ENCODE measurements around the gene AGRN.
"Not testable (repeated sequence)": the region's sequence is repeated elsewhere in the genome, so short reads cannot be mapped to it uniquely, and the experiment has no call there.

Gene AGRN

DNA sequence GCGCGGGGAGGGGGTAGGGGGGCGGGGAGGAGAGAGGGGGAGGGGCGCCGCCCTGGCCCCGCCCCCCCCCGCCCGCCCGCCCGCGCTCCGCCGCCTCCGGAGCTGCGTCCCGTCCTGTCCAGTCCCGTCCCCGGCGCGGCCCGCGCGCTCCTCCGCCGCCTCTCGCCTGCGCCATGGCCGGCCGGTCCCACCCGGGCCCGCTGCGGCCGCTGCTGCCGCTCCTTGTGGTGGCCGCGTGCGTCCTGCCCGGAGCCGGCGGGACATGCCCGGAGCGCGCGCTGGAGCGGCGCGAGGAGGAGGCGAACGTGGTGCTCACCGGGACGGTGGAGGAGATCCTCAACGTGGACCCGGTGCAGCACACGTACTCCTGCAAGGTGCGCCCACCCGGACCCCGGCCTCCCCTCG, at the start of gene AGRN:
Gene AGRN (plus strand): TSS at position 121 of the 405 bp plus-strand sequence. CDS start 53 bp downstream, at position 174.
- DNase-seq, result no peak

DNA sequence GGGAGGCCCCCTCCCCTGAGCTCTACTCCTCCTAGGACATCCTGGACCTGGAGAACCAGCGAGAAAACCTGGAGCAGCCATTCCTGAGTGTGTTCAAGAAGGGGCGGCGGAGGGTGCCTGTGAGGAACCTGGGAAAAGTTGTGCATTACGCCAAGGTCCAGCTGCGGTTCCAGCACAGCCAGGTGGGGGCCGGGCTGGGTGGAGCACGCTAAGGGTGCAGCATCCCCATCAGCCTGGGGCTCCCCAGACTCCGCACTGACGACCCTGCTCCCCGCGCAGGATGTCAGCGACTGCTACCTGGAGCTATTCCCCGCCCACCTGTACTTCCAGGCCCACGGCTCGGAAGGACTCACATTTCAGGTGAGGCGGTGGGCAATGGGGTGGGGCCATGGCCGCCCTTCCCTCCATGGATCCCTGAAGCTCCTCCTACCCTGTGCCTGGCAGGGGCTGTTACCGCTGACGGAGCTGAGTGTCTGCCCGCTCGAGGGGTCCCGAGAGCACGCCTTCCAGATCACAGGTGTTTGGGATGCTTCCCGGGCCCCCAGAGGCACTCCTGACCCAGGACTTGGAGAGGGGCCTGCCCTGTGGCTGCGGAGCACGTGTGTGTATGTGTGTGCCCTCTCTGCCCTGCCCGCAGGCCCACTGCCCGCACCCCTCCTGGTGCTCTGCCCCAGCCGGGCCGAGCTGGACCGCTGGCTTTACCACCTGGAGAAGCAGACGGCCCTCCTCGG, 49.5 kb upstream of the AGRN start:
- no peak for DNase-seq

DNA sequence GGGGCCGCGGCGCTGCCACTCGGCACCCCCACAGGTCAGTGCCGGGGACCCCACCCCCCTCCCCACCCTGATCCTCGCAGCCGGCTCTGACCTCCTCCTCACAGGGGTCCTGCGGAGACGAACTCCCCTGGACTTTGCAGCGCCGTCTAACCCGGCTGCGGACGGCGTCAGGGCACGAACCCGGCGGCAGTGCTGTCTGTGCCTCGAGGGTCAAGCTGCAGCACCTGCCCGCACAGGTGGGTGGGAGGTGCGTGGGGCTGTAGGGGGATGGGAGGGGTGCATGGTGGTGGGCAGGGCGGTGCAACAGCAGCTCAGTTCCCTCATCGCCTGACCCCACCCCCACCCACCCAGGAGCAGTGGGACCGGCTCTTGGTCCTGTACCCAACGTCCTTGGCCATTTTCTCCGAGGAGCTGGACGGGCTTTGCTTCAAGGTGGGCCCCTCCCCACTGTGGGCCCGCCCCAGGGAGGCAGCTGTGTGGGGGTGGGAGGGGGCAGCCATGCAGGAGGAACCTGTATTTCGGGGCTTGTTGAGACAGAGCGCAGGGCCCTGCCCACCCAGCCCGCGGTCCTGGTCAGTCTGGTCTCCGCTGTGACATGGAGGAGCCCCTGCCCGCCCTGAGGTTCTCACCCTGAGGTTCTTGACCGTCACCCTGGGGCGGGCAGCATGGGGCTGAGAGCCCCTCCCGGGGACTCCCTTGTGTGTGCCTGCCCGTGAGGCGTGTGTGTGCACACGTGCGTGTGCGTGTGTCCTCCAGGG, 48.8 kb upstream of the AGRN start:
- no peak for DNase-seq

DNA sequence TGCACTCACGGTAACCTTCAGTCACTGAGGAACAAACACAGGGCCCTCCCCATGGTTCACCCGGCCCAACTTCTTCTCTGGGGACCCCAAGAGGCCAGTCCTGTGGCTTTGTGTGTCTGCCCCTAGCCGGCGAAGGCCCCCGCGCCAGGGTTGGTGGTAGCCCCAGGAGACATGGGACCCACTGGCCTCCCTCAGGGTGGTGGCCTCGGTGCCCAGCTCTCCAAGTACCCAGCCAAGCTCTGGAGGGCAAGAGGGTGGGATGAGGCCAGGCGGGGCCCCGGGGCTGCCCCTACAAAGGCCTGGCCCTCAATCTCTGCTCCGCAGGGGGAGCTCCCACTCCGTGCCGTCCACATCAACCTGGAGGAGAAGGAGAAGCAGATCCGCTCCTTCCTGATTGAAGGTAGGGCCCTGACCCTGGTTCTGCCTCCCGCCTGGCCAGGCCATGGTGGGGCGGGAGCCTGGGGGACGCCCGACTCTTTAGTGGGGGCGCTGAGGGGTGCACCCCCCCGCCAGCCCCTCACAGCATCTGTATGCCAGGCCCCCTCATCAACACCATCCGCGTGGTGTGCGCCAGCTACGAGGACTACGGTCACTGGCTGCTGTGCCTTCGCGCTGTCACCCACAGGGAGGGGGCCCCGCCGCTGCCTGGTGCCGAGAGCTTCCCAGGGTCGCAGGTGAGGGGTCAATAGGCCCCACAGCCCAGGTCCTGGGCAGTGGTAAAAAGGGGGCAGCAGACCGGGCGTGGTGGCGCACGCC, 48.0 kb upstream of the AGRN start:
- DNase-seq, result no peak

DNA sequence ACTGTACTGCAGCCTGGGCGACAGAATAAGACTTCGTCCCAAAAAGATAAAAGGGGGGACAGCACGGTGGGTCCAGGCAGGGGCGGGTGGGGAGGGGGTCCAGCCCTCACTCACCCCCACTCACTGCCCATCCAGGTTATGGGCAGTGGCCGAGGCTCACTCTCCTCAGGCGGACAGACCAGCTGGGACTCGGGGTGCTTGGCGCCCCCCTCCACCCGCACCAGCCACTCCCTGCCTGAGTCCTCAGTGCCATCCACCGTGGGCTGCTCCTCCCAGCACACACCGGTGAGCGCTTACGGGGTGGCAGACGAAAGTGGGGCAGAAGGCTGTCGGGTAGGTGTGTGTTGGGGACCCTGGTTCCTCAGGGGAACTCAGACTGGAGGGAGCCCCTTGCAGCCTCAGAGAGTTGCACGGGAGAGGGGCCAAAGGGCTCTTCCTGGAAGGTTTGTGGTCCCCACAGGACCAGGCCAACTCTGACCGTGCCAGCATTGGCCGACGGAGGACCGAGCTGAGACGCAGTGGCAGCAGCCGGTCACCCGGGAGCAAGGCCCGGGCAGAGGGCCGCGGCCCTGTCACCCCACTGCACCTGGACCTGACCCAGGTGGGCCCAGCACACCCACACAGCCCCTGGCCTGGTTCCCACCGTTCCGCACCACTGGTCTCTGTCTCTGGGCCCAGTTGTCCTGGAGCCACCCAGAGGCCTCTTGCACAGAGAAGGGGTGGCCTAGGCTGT, 47.0 kb upstream of the AGRN start:
- no peak for DNase-seq

DNA sequence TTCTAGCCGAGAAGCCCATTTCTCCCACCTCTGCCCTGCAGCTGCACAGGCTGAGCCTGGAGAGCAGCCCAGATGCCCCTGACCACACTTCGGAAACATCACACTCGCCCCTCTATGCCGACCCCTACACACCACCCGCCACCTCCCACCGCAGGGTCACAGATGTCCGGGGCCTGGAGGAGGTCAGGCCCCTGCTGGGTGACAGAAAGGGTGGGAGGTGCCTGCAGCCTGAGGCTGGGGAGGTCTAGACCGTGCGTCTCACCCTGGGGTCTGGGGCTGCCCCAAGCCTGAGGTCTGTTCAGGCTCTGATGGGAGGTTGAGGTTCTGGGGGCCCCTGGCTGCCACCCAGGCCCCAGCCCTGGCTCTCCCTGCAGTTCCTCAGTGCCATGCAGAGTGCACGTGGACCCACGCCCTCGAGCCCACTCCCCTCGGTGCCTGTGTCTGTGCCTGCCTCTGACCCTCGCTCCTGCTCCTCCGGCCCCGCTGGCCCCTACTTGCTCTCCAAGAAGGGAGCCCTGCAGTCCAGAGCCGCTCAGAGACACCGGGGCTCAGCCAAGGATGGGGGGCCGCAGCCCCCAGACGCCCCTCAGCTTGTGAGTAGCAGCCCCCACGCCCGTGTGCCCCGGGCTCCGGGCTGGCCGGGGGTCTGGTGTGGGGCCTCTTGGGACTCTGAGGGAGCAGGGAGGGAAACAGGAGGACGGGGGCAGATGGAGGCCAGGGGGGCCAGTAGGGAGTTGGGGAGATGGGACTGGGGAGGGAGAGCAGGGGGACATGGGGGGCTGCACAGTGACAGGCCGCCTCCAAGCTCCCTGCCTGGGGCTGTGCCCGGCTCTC, 46.2 kb upstream of the AGRN start:
- no peak for DNase-seq

DNA sequence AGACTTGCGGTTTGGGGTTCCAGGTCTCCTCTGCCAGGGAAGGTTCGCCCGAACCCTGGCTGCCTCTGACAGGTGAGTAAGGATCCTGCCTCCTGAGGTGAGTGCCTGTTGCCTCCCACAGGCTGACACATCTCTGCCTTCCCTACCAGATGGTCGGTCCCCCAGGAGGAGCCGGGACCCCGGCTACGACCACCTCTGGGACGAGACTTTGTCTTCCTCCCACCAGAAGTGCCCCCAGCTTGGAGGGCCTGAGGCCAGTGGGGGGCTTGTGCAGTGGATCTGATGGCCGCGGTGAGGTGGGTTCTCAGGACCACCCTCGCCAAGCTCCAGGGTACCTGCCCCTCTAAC, 45.7 kb upstream of the AGRN start:
- no peak for DNase-seq

DNA sequence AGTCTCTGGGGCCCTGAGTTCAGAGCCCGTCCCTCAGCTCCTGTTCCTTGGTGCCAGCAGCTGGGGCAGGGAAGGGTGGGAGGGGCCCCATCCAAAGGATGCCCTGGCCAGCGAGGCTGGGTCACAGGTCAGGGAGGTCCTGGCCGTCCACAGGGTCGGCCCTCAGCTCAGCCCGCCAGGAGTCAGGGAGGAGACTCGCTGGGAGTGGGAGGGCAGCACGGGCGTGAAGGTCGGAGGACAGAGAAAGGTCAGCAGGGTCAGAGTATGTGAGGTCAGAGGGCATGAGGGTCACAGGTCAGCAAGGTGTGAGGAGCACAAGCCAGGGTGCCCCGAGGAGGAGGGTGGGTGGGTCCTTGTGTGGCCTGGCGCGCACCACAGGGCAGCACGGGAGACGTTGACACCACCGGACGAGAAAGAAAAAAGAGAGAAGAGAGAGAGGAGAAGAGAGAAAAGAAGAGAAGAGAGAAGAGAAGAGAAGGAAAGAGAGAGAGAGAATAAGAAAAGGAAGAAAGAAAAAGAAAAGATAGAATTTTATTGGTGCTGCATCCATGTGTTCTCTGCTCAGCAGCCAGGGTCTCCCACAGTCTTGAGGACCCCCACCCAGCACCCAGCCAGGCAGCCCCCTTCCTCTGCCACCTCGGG, 45.1 kb upstream of the AGRN start:
- no peak for DNase-seq

DNA sequence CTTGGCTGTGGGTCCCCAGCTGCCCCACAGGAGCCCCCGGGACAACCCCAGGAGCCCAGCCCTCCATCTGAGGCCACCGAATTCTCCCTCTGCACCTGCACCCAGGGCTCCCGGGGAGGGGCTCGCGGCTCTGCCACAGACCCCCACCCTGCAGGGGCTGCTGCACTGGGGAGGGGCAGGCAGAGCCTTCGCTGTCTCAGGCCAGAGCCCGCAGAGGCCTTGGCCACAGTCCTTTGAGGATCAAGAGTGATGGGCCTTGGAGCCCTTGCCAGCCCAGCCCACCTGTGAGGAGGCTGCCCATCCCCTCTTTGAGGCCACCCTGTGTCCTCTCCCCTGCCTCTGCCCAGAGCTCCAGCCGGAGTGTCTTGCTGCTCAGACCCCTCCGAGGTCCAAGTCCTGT, 44.6 kb upstream of the AGRN start:
- no peak for DNase-seq

DNA sequence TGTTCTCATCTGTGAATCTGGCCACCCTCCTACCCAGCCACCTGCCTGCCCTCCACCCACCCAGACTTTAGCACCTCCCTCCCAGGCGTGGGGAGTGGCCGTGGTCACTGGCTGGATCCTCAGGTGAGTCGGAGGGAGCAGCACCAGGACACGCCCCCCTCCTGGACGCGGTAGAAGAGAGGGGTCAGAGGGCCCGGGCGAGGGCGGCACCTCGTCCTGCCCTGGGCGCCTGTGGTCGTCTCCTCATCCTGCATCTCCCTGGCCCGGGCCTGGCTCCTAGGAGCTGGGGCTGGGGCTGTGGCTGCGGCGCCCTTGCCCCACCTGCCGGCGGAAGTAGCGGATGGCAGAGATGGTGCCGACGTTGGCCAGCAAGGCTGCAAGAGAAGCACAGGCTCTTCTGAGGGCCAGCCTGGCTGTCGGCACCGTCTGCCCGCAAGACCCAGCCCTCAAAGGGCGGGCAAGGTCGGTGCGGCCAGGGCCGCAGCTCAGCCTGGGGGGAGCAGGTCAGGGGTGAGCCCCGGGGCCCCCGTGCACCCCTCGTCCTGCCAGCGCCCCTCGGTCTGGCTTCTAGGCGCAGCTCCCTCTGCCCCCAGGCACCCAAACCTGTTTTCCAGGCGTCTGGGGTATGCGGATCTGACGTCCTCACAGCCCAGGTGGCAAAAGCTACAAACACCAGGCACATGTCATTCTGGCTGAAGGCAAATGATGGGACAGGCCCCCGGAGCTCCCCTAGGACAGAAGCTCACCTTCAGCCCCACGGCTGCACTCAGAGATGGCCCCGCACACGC, 43.8 kb upstream of the AGRN start:
- peak; percentile 46 for DNase-seq

DNA sequence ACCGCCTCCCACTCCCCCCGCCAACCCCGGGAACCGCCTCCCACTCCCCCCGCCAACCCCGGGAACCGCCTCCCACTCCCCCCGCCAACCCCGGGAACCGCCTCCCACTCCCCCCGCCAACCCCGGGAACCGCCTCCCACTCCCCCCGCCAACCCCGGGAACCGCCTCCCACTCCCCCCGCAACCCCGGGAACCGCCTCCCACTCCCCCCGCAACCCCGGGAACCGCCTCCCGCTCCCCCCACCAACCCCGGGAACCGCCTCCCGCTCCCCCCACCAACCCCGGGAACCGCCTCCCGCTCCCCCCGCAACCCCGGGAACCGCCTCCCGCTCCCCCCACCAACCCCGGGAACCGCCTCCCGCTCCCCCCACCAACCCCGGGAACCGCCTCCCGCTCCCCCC, 43.1 kb upstream of the AGRN start:
- not testable (repeated sequence) for DNase-seq

DNA sequence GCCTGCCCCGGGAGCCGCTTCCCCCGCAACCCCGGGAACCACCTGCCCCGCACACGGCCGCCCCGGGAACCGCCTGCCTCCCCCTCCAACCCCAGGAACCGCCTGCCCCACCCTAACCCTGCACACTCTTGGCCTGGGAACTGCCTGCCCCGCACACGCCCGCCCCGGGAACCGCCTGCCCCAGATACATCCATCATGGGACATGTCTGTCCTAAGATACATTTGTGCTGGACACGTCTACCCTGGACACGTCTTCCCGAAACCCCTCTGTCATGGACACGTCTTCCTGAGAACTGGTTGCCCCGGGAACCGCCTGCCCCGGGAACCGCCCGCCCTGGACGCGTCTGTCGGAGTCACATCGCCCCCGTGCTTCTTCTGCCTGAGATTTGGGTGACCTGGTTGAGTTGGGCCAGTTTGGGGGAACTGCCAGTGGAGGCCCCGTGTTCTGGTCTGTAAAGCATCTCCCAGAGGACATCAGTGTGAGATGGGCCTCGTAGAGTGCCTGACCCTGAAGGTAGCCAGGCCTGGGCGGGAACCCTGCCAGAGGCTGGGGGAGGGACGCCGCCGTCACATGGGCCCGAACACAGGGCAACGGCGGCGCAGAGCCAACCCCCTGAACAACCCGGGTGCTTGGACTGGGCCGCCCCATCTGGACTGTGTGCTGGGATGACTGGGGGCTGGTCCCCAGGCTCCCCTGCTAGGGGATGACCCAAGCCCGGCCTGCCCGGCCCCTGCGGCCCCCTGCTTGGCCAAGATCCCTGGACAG, 41.7 kb upstream of the AGRN start:
- no peak for DNase-seq

DNA sequence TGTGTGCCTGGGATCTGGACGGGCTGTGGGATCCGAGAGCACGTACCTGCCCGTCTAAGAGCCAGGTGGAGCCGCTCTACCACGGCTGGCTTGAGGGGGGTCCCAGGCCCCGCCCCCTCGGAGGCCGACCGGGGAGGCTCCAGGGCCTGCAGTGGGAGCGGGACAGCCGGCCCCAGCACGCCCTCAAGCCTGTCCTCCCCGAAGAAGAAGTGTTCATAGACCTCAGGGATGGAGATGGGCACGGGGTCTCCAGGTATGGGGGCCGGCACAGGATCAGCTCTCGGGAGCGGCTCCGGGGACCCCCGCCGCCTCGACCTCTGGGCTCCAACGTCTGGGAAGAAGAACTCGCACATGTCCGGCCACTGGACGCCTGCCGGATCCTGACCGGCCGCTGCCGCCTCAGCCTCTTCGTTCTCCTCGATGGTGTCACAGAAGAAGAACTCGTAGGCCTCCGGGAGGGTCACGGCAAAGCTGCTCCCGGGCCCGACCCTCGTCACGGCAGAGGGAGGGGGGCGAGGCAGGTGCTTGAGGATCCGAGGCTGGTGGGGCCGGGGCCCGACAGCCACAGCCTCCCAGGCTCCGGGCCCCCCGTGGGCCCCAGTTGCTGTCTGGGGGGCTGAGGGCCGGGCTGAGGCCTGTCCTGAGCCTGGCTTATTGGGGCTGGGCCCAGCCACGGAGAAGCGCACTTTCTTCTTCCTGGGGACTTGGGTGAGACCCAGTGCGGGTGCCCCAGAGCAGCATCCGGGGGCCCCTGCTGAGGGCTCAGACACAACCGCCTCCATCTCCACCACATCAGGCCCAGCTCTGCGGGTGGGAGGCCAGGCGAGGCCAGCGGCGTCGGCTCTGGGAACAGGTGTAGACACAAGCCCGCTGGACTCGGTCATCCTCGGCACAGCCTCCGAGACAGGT, 40.8 kb upstream of the AGRN start:
- no peak for DNase-seq

DNA sequence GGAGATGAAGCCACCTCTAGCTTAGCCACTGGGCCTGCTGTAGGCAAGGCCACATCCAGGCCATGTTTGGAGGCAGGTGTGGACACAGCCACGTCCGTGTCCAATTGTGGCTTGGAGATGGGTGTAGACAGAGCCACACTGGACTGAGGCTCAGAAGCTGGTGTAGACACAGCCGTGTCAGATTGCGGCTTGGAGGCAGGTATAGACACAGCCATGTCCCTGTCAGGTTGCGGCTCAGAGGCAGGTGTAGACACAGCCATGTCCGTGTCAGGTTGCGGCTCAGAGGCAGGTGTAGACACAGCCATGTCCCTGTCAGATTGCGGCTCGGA, 40.2 kb upstream of the AGRN start:
- no peak for DNase-seq

DNA sequence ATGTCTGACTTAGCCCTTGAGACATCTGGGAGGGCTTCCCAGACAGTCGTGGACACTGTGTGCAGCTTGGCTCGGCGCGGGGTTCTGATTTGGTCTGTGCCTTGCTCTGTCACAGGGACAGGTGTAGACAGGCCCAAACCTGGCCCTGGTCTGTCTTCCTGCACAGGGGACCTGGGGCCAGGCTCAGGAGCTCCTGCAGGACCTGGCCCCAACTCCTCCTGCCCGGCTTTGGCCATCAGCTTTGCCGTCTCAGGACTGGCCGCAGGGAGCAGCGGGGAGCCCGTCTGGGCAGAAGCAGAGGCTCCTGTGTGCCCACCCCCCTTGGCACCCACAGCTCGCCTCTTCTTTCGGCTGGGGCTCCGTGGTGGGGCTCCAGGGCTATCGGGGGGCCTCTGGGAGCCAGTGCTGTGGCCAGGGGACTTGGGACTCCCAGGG, 39.8 kb upstream of the AGRN start:
- no peak for DNase-seq

DNA sequence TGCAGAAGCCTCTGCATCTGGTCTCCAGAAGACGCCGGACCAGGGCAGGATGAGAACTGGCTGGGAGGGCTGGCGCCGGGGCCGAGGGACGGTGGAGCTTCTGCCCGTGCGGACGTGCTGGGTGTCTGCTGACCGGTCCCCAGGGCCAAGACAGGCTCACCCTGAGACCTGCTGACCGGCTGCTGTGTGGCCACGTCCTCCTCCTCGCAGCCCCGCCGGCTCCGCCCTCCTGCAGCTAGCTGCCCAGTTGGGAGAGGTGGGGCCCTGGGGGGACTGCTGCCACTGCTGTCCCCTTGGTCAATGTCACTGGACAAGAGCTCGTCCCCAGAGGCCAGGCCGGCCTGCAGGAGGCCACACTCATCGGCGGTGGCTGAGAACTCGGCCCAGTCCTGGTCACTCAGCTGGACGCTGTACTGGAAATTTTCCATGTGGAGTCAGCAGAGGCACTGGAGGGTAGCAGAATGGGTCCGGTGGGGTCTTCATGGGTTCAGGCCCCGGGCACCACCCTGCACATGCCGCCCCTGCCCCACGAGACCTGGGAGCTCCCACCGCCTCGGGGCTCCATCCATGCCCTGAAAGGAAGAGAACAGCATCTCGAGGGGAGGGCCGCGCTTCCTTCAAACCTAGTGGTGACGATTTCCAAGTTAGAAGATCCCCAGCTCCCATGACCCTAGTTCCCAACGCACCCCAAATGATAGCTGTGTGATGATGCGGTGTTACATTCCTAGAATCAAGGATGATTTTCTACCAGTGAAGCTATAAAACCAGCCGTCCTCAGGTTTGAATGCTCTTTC, 39.1 kb upstream of the AGRN start:
- no peak for DNase-seq

DNA sequence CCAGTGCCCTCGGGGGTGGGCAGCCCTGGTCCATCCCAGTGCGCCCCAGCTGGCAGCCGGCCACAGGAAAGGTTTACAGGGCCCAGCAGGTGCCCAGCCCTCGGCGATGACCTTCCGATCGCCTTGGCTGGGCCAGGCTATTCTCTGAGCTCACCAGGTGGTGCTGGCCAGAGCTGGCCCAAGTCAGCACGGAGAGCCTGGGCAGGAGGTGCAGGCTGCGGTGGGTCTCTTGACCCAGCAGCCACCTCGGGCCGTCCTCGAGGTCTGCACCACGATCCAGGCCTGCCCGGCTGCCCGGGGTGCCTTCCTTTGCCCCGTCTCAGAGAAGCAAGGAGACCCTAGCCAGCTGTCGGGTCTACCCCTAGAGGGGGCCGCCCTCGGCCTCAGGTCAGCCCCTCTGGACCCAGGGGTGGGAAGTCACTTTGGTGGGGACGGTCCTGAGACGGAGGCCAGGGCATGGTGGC, 38.4 kb upstream of the AGRN start:
- DNase-seq, result no peak

DNA sequence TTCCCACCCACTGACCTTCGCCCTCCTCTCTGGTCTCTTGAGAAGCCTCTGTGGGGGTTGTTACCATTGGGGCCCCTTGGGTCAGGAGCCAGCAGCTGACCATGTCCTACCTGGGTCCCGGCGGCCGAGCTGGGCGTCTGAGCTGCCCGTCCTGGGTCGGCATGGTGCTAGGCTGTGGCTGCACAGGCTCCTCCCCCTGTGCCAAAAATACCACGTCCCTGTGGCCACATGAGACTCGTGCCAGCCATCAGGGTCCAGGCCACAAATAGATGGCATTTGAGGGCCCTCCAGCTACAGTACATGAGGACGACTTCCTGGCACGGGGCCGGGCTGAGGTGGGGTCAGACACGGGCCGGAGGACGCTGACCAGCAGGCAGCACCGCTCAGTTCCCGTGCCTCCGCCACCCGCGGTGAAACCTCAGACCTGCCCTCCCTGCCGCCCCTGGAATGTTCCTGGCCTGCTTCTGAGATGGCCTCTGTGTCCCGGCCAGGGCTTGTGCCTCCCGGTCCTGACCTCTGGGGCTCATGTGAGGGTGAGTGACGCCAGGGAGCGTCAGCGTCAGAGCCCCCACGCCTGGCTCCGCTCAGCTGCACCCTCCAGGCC, 37.9 kb upstream of the AGRN start, which contains the start of gene PERM1:
Gene PERM1 (minus strand): TSS at position 139 of the 604 bp plus-strand sequence. CDS start 1,064 bp downstream, outside the sequence.
- no peak for DNase-seq

All from stimulated activated CD4-positive, alpha-beta T cell treated with anti-CD3 and anti-CD28 coated beads, Interleukin-4, amount 100 ng/mL, for 24 hours (primary cell).